Osteoblast (primary cell): Measurements from ENCODE around the gene CPN2. TPM values are rescaled to one million over a fixed set of nuclear protein-coding genes. Genes with fewer than 3 reads are reported as not detected.

ENCODE experiments used
- DNase-seq: peaks from one replicate; pipeline ENCODE4 v3.0.0; 2011; ENCODE audit warnings: low spot score, mixed read lengths; ENCODE audit not compliant: insufficient read length; ENCODE audit errors: missing footprints
- H2AFZ ChIP-seq: 2 replicates; pipeline ENCODE4 v1.6.0; 2011; ENCODE audit warnings: mild to moderate bottlenecking, low read length
- H3K27ac ChIP-seq: 2 replicates; pipeline ENCODE4 v1.5.1; 2011; ENCODE audit warnings: mild to moderate bottlenecking, low read depth, low read length, moderate library complexity
- H3K27me3 ChIP-seq: 2 replicates; pipeline ENCODE4 v1.6.0; 2012; ENCODE audit warnings: mild to moderate bottlenecking, control low read depth, inconsistent platforms, low read length, moderate library complexity; ENCODE audit not compliant: insufficient read depth
- H3K36me3 ChIP-seq: 2 replicates; pipeline ENCODE4 v1.5.1; 2011; ENCODE audit warnings: mild to moderate bottlenecking, low read length, control low read depth, moderate library complexity; ENCODE audit not compliant: insufficient read depth
- H3K4me1 ChIP-seq: 2 replicates; pipeline ENCODE4 v1.5.1; 2011; ENCODE audit warnings: mild to moderate bottlenecking, low read length, control low read depth, moderate library complexity; ENCODE audit not compliant: insufficient read depth
- H3K4me2 ChIP-seq: 2 replicates; pipeline ENCODE4 v1.6.0; 2011; ENCODE audit warnings: mild to moderate bottlenecking, low read length; ENCODE audit not compliant: insufficient read depth
- H3K4me3 ChIP-seq: fragments of 200-600 bp; sonication (generic); 3 replicates; pipeline ENCODE4 v1.5.1; 2012; ENCODE audit warnings: mild to moderate bottlenecking, low read length, inconsistent platforms; ENCODE audit not compliant: insufficient read depth
- H3K79me2 ChIP-seq: 2 replicates; pipeline ENCODE4 v1.6.0; 2012; ENCODE audit warnings: mild to moderate bottlenecking, low read length, control low read depth, inconsistent platforms; ENCODE audit not compliant: insufficient read depth
- H3K9me3 ChIP-seq: 2 replicates; pipeline ENCODE4 v1.5.1; 2011; ENCODE audit warnings: low read depth, low read length, control low read depth
- H4K20me1 ChIP-seq: 2 replicates; pipeline ENCODE4 v1.6.0; 2012; ENCODE audit warnings: mild to moderate bottlenecking, low read length, control low read depth; ENCODE audit not compliant: insufficient read depth
- total RNA-seq: library from RNA; depleted of rRNA; stranded (reverse); fragments of >200 nt; gene quantifications from 2 replicates; pipeline ENCODE4 v1.2.3, GENCODE V29; 2012
- TF ChIP-seq, protein P1 (sequence below): IDR thresholded peaks from 2 replicates; pipeline ENCODE4 v1.5.1; 2011; ENCODE audit warnings: mild to moderate bottlenecking, low read depth, low read length, moderate library complexity; ENCODE audit errors: extremely low read depth

CPN2 gene
- total RNA-seq, 1 donor, result under 0.01 TPM

- peaks cover 11% of the 10 kb centered on the region for H3K27me3 ChIP-seq
- no peak overlapping the region for H3K4me2 ChIP-seq
- H3K27ac ChIP-seq, result no peak overlapping the region
- H3K9me3 ChIP-seq, result no peaks in the 10 kb centered on the region
- no peaks in the 10 kb centered on the region for H4K20me1 ChIP-seq
- no peak overlapping the region for H2AFZ ChIP-seq
- no peak overlapping the region for H3K4me3 ChIP-seq
- no peak for DNase-seq
- H3K36me3 ChIP-seq, result no peaks in the 10 kb centered on the region
- H3K4me1 ChIP-seq, result no peaks in the 10 kb centered on the region
- no peaks in the 10 kb centered on the region for H3K79me2 ChIP-seq
- TF ChIP-seq, protein P1, sequence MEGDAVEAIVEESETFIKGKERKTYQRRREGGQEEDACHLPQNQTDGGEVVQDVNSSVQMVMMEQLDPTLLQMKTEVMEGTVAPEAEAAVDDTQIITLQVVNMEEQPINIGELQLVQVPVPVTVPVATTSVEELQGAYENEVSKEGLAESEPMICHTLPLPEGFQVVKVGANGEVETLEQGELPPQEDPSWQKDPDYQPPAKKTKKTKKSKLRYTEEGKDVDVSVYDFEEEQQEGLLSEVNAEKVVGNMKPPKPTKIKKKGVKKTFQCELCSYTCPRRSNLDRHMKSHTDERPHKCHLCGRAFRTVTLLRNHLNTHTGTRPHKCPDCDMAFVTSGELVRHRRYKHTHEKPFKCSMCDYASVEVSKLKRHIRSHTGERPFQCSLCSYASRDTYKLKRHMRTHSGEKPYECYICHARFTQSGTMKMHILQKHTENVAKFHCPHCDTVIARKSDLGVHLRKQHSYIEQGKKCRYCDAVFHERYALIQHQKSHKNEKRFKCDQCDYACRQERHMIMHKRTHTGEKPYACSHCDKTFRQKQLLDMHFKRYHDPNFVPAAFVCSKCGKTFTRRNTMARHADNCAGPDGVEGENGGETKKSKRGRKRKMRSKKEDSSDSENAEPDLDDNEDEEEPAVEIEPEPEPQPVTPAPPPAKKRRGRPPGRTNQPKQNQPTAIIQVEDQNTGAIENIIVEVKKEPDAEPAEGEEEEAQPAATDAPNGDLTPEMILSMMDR, result no peak
These were observed 33.5 kb upstream of the CPN2 start for GRCh38 chr3:194384569-194385001.

- DNase-seq, result no peak
- Histone ChIP-seq H3K36me3 (no peaks in the 10 kb centered on the region), H3K9me3 (no peaks in the 10 kb centered on the region), H3K79me2 (no peaks in the 10 kb centered on the region), H3K4me1 (no peaks in the 10 kb centered on the region), H3K27ac (no peak overlapping the region), H4K20me1 (no peaks in the 10 kb centered on the region), H3K4me2 (no peak overlapping the region), H2AFZ (no peak overlapping the region), H3K4me3 (no peak overlapping the region), H3K27me3 (peaks cover 13% of the 10 kb centered on the region)
- TF ChIP-seq, protein P1, result no peak
These were observed 33.0 kb upstream of the CPN2 start for GRCh38 chr3:194384156-194384555.

GRCh38 chr3:194383276-194383940 is 32.3 kb upstream of the CPN2 start:
- H3K27ac ChIP-seq, result no peak overlapping the region
- no peak for DNase-seq
- H3K79me2 ChIP-seq, result no peaks in the 10 kb centered on the region
- peaks cover 13% of the 10 kb centered on the region for H3K27me3 ChIP-seq
- H3K4me2 ChIP-seq, result no peak overlapping the region
- TF ChIP-seq, protein P1, result no peak
- H4K20me1 ChIP-seq, result no peaks in the 10 kb centered on the region
- no peak overlapping the region for H3K4me3 ChIP-seq
- H3K9me3 ChIP-seq, result no peaks in the 10 kb centered on the region
- H3K4me1 ChIP-seq, result no peaks in the 10 kb centered on the region
- H2AFZ ChIP-seq, result no peak overlapping the region
- no peaks in the 10 kb centered on the region for H3K36me3 ChIP-seq

DNA sequence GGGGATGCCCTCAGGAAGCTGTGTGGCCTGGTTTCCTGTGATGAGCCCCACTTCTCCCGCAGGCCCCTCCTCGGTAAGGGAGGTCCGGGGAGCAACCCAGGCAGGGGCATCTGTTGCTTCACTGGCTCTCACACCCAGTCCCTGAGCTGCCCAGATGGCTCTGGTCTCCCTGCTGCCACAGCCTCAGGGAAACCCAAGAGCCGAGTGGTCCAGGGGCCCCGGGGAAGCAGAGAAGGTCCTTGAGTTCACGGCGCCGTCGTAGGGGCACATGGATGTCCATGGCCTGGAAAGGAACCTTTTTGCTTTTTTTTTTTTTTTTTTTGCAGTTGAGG is 31.7 kb upstream of the CPN2 start:
- H3K4me1 ChIP-seq, result no peaks in the 10 kb centered on the region
- peaks cover 13% of the 10 kb centered on the region for H3K27me3 ChIP-seq
- H3K27ac ChIP-seq, result no peak overlapping the region
- no peak overlapping the region for H3K4me2 ChIP-seq
- H3K79me2 ChIP-seq, result no peaks in the 10 kb centered on the region
- no peaks in the 10 kb centered on the region for H3K36me3 ChIP-seq
- no peaks in the 10 kb centered on the region for H4K20me1 ChIP-seq
- TF ChIP-seq, protein P1, result no peak
- H3K4me3 ChIP-seq, result no peak overlapping the region
- DNase-seq, result no peak
- no peaks in the 10 kb centered on the region for H3K9me3 ChIP-seq
- H2AFZ ChIP-seq, result no peak overlapping the region
